Testis (tissue), 3 donors: ENCODE data around the gene SERPINB2. TPM values are rescaled to one million over a fixed set of nuclear protein-coding genes. Genes with fewer than 3 reads are reported as not detected.

Source experiments
- DNase-seq: peaks from one replicate; pipeline ENCODE4 v3.0.0-alpha.2; 2019
- H3K27ac ChIP-seq, 2 donors: fragments of 200-600 bp; sonication (generic); one replicate each; pipeline ENCODE4 v1.5.1; 2019
- H3K27me3 ChIP-seq: fragments of 200-600 bp; sonication (generic); one replicate; pipeline ENCODE4 v1.5.1; 2019
- H3K36me3 ChIP-seq: fragments of 200-600 bp; sonication (generic); one replicate; pipeline ENCODE4 v1.5.1; 2017; ENCODE audit warnings: low read depth; ENCODE audit errors: missing control alignments
- H3K4me1 ChIP-seq: fragments of 200-600 bp; sonication (generic); one replicate; pipeline ENCODE4 v1.5.1; 2019
- H3K4me3 ChIP-seq, 2 donors: fragments of 200-600 bp; sonication (generic); one replicate each; pipeline ENCODE4 v1.5.1; 2017 to 2019
- H3K9me3 ChIP-seq: fragments of 200-600 bp; sonication (generic); one replicate; pipeline ENCODE4 v1.5.1; 2017
- CTCF ChIP-seq, 3 experiments: fragments of 450-650 bp in 2 of 3; fragments of 200-600 bp in 1 of 3; sonication (generic) in 1 of 3; IDR thresholded peaks; one replicate each; pipeline ENCODE4 v1.5.1; 2016 to 2019; ENCODE audit warnings: antibody characterized with exemption in 3 of 3, mild to moderate bottlenecking in 2 of 3, moderate library complexity in 1 of 3
- POLR2A ChIP-seq: fragments of 450-650 bp; IDR thresholded peaks from one replicate; pipeline ENCODE4 v1.6.1; 2017; ENCODE audit warnings: antibody characterized with exemption, mild to moderate bottlenecking, moderate library complexity
- WGBS, 2 donors: methylation state at CpG; one replicate each; pipeline ENCODE4 v1.1.5; 2018; 5-methylcytosine and 5-hydroxymethylcytosine counted together
- intact Hi-C: fragments of 100-400 bp; cut with DNase I; formaldehyde crosslinking; loops from one replicate; pipeline ENCODE4 v1.15.1; 2023; ENCODE audit warnings: low total_unique reads
- polyA plus RNA-seq: library from polyadenylated mRNA; stranded (reverse); fragments of 350-450 nt; fragmentation: Illumina TruSeq; extraction: RNeasy Lipid Tissue Mini Kit (QIAGEN cat#74804); gene quantifications from one replicate; pipeline ENCODE4 v1.2.3, GENCODE V29; 2014; ENCODE audit warnings: low read depth, low replicate concordance; ENCODE audit not compliant: insufficient read depth
- total RNA-seq, 2 donors: library from RNA; depleted of rRNA; stranded (reverse); fragments of >200 nt; gene quantifications; one replicate each; pipeline ENCODE4 v1.2.3, GENCODE V29; 2016

SERPINB2 gene
- total and polyA plus RNA-seq, 3 donors from 2014 or later = not detected

- Histone ChIP-seq H3K27me3 (no peaks in the 10 kb centered on the region), H3K27ac (no peak overlapping the region), H3K4me1 (no peaks in the 10 kb centered on the region), H3K4me3 (no peak overlapping the region), H3K9me3 (no peaks in the 10 kb centered on the region), H3K36me3 (no peaks in the 10 kb centered on the region)
- no peak for DNase-seq
- no peak for TF ChIP-seq POLR2A
- no peak for TF ChIP-seq CTCF (IDR thresholded peaks at IDR 0.05)
- intact Hi-C loops = no loop called here
- 68 to 72% methylated on average over 4 of the region's 4 CpGs for WGBS, 2 donors
These were observed 9.6 kb downstream of the SERPINB2 start for GRCh38 chr18:63897072-63897471.

GRCh38 chr18:63899206-63899605 lies 11.7 kb downstream of the SERPINB2 start:
- no peak overlapping the region for H3K4me3 ChIP-seq
- intact Hi-C loops = no loop called here
- no peaks in the 10 kb centered on the region for H3K27me3 ChIP-seq
- no peaks in the 10 kb centered on the region for H3K9me3 ChIP-seq
- TF ChIP-seq CTCF (IDR thresholded peaks at IDR 0.05) (no peak), POLR2A (no peak)
- H3K36me3 ChIP-seq = no peaks in the 10 kb centered on the region
- no peak overlapping the region for H3K27ac ChIP-seq
- DNase-seq = no peak
- no peaks in the 10 kb centered on the region for H3K4me1 ChIP-seq

GRCh38 chr18:63903851-63904570 lies 16.5 kb downstream of the SERPINB2 start:
- no peaks in the 10 kb centered on the region for H3K36me3 ChIP-seq
- no peaks in the 10 kb centered on the region for H3K27me3 ChIP-seq
- no peak overlapping the region for H3K27ac ChIP-seq
- no peaks in the 10 kb centered on the region for H3K9me3 ChIP-seq
- no peak for DNase-seq
- intact Hi-C loops = no loop called here
- H3K4me1 ChIP-seq = no peaks in the 10 kb centered on the region
- WGBS, 2 donors = 91 to 94% methylated on average over 1 of the region's 1 CpG
- TF ChIP-seq CTCF (IDR thresholded peaks at IDR 0.05) = no peak
- no peak for TF ChIP-seq POLR2A
- no peak overlapping the region for H3K4me3 ChIP-seq

- WGBS, 2 donors = 52 to 61% methylated on average over 1 of the region's 1 CpG
- Histone ChIP-seq H3K36me3 (no peaks in the 10 kb centered on the region), H3K27ac (no peak overlapping the region), H3K27me3 (no peaks in the 10 kb centered on the region), H3K4me3 (no peak overlapping the region), H3K4me1 (no peaks in the 10 kb centered on the region), H3K9me3 (no peaks in the 10 kb centered on the region)
- no peak for DNase-seq
- intact Hi-C loops = no loop called here
- TF ChIP-seq CTCF (IDR thresholded peaks at IDR 0.05) = no peak
- no peak for TF ChIP-seq POLR2A
These were observed 17.2 kb downstream of the SERPINB2 start for GRCh38 chr18:63904694-63905093.

GRCh38 chr18:63905361-63905760 lies 17.9 kb downstream of the SERPINB2 start:
- no peak overlapping the region for H3K4me3 ChIP-seq
- 91 to 94% methylated on average over 2 of the region's 2 CpGs for WGBS, 2 donors
- no peaks in the 10 kb centered on the region for H3K9me3 ChIP-seq
- DNase-seq = no peak
- intact Hi-C loops = no loop called here
- no peaks in the 10 kb centered on the region for H3K27me3 ChIP-seq
- H3K4me1 ChIP-seq = no peaks in the 10 kb centered on the region
- TF ChIP-seq POLR2A (no peak), CTCF (IDR thresholded peaks at IDR 0.05) (no peak)
- no peaks in the 10 kb centered on the region for H3K36me3 ChIP-seq
- no peak overlapping the region for H3K27ac ChIP-seq
